Esophagus squamous epithelium (tissue), 4 donors: ENCODE data around the gene CCDC88C.

ENCODE experiments used
- POLR2A ChIP-seq, 4 donors: fragments of 450-650 bp; IDR thresholded peaks; one replicate each; pipeline ENCODE4 v1.6.1; 2017; ENCODE audit warnings: antibody characterized with exemption in 4 of 4, mild to moderate bottlenecking in 4 of 4, moderate library complexity in 3 of 4
- TF ChIP-seq, protein P1 (sequence below), 6 experiments: fragments of 450-650 bp in 4 of 6; fragments of 200-600 bp in 2 of 6; sonication (generic) in 2 of 6; IDR thresholded peaks; one replicate each; pipeline ENCODE4 v1.5.1; 2016 to 2019; ENCODE audit warnings: antibody characterized with exemption in 6 of 6, mild to moderate bottlenecking in 4 of 6, moderate library complexity in 4 of 6

DNA sequence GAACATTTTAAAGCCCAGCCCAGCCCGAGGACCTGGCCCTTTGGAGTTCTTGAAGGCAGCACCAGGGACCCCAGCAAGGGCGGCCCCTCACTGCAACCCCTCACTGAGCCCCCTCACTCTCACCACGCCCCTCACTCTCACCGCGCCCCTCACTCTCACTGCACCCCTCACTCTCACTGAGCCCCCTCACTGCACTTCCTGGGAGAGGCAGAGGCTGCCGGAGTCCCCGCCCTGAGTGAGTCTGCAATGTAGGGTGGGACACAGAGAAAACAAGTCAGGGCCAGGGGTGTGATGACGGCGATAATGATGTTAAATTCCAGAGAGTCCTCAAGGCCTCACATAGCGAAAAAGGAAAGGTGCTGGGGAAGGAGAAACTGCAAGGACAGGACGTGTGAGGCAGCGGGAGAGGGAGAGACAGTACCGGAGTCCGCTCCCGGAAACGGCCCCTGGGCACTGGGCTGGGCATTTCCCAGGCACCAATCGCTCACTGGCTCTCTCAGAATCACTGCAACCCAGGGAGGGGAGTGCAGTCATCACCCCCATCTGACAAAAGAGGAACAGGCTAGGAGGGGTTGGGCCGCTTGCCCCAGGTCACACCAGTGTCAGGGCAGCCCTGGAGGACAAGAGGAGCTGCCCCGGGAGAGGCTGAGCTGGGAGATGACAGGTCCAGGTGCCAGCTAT lies 24.9 kb downstream of the CCDC88C start:
- TF ChIP-seq, protein P1, sequence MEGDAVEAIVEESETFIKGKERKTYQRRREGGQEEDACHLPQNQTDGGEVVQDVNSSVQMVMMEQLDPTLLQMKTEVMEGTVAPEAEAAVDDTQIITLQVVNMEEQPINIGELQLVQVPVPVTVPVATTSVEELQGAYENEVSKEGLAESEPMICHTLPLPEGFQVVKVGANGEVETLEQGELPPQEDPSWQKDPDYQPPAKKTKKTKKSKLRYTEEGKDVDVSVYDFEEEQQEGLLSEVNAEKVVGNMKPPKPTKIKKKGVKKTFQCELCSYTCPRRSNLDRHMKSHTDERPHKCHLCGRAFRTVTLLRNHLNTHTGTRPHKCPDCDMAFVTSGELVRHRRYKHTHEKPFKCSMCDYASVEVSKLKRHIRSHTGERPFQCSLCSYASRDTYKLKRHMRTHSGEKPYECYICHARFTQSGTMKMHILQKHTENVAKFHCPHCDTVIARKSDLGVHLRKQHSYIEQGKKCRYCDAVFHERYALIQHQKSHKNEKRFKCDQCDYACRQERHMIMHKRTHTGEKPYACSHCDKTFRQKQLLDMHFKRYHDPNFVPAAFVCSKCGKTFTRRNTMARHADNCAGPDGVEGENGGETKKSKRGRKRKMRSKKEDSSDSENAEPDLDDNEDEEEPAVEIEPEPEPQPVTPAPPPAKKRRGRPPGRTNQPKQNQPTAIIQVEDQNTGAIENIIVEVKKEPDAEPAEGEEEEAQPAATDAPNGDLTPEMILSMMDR (IDR thresholded peaks at IDR 0.05) = no peak
- no peak for TF ChIP-seq POLR2A (IDR thresholded peaks at IDR 0.05)
